Keratinocyte (primary cell): ENCODE data around the gene CNN2. TPM values are rescaled to one million over a fixed set of nuclear protein-coding genes. Genes with fewer than 3 reads are reported as not detected.

Source experiments
- DNase-seq: peaks from one replicate; pipeline ENCODE4 v3.0.0-alpha.2; 2011; ENCODE audit warnings: low read depth, missing footprints, low spot score
- FAIRE-seq: peaks from 2 replicates; lab custom pipeline; 2011; peaks lifted over from hg19 to GRCh38; lab: Jason Lieb, UNC
- H2AFZ ChIP-seq: 2 replicates; pipeline ENCODE4 v1.6.0; 2012; ENCODE audit warnings: low read length, control low read depth, inconsistent platforms; ENCODE audit not compliant: control insufficient read depth
- H3K27ac ChIP-seq: 2 replicates; pipeline ENCODE4 v1.5.1; 2011; ENCODE audit warnings: low read length; ENCODE audit not compliant: control insufficient read depth, insufficient read depth
- H3K27me3 ChIP-seq: 3 replicates; pipeline ENCODE4 v1.6.0; 2011; ENCODE audit warnings: low read length; ENCODE audit not compliant: control insufficient read depth, insufficient read depth; ENCODE audit errors: extremely low read depth
- H3K36me3 ChIP-seq, 2 experiments: 2 replicates in 1 of 2; 3 replicates in 1 of 2; pipeline ENCODE4 v1.5.1; 2011; ENCODE audit warnings: low read length in 2 of 2, mild to moderate bottlenecking in 1 of 2; ENCODE audit not compliant: control insufficient read depth in 2 of 2, insufficient read depth in 2 of 2; ENCODE audit errors: extremely low read depth in 1 of 2
- H3K4me1 ChIP-seq: 3 replicates; pipeline ENCODE4 v1.5.1; 2011; ENCODE audit warnings: low read length; ENCODE audit not compliant: control insufficient read depth, insufficient read depth; ENCODE audit errors: extremely low read depth
- H3K4me2 ChIP-seq: 3 replicates; pipeline ENCODE4 v1.6.0; 2011; ENCODE audit warnings: low read depth, low read length; ENCODE audit not compliant: control insufficient read depth, insufficient read depth; ENCODE audit errors: extremely low read depth
- H3K4me3 ChIP-seq, 3 experiments: fragments of 200-600 bp in 1 of 3; sonication (generic) in 1 of 3; 2 replicates in 2 of 3; 3 replicates in 1 of 3; pipeline ENCODE4 v1.5.1; 2011 to 2016; ENCODE audit warnings: low read length in 3 of 3, mild to moderate bottlenecking in 3 of 3, control low read depth in 2 of 3, inconsistent platforms in 1 of 3, low read depth in 1 of 3, mixed read lengths in 1 of 3, mixed run types in 1 of 3, moderate library complexity in 1 of 3; ENCODE audit not compliant: control insufficient read depth in 2 of 3, insufficient read depth in 2 of 3; ENCODE audit errors: extremely low read depth in 1 of 3
- H3K79me2 ChIP-seq: 2 replicates; pipeline ENCODE4 v1.6.0; 2012; ENCODE audit warnings: low read length; ENCODE audit not compliant: control insufficient read depth, insufficient read depth
- H3K9ac ChIP-seq: 3 replicates; pipeline ENCODE4 v1.6.0; 2011; ENCODE audit warnings: low read length; ENCODE audit not compliant: control insufficient read depth, insufficient read depth; ENCODE audit errors: extremely low read depth
- H3K9me1 ChIP-seq: 3 replicates; pipeline ENCODE4 v1.6.0; 2011; ENCODE audit warnings: low read length; ENCODE audit not compliant: control insufficient read depth, insufficient read depth; ENCODE audit errors: extremely low read depth
- H3K9me3 ChIP-seq: 2 replicates; pipeline ENCODE4 v1.5.1; 2012; ENCODE audit warnings: low read depth, low read length; ENCODE audit not compliant: control insufficient read depth
- H4K20me1 ChIP-seq: 3 replicates; pipeline ENCODE4 v1.6.0; 2011; ENCODE audit warnings: low read length; ENCODE audit not compliant: control insufficient read depth, insufficient read depth; ENCODE audit errors: extremely low read depth
- CTCF ChIP-seq, 3 experiments: IDR thresholded peaks in 1 of 3; conservative IDR thresholded peaks in 1 of 3; optimal IDR thresholded peaks in 1 of 3; 2 replicates in 2 of 3; 3 replicates in 1 of 3; pipeline versions ENCODE3 to v1.5.1; 2011; ENCODE audit warnings: low read length in 3 of 3, mild to moderate bottlenecking in 3 of 3, moderate library complexity in 2 of 3, control low read depth in 1 of 3, inconsistent platforms in 1 of 3; ENCODE audit not compliant: insufficient read depth in 2 of 3; ENCODE audit errors: extremely low read depth in 1 of 3
- EZH2 ChIP-seq: IDR thresholded peaks from one replicate; pipeline ENCODE4 v1.6.1; 2012; ENCODE audit warnings: inconsistent platforms, mild to moderate bottlenecking, low read length, moderate library complexity
- dilution Hi-C: fragments of 300-500 bp; cut with MboI; formaldehyde crosslinking; loops from one replicate; pipeline ENCODE4 v1.7.0; 2020; ENCODE audit warnings: low sequenced_read_pairs; ENCODE audit not compliant: extremely low pct_ligation_motif_present
- polyA plus RNA-seq, 5 experiments: library from polyadenylated mRNA; depleted of rRNA in 3 of 5; stranded (reverse) in 3 of 5; stranded (forward) in 1 of 5; unstranded in 1 of 5; fragments of >200 nt; gene quantifications; 1 replicate in 1 of 5; 2 replicates in 3 of 5; 3 replicates in 1 of 5; pipeline versions ENCODE4 v1.2.1 to v1.2.3, GENCODE V29; 2011 to 2012; ENCODE audit warnings: missing spikeins in 2 of 5, low read depth in 1 of 5, low replicate concordance in 1 of 5

The CNN2 gene
- polyA plus RNA-seq, 1 donor (not counting 4 experiments of a cell fraction or from before 2014, with no cell fraction given) = 136 TPM

- dilution Hi-C loops = no loop called here
Observed at GRCh38 chr19:1058112-1058511, 31.7 kb downstream of the CNN2 start.

DNA sequence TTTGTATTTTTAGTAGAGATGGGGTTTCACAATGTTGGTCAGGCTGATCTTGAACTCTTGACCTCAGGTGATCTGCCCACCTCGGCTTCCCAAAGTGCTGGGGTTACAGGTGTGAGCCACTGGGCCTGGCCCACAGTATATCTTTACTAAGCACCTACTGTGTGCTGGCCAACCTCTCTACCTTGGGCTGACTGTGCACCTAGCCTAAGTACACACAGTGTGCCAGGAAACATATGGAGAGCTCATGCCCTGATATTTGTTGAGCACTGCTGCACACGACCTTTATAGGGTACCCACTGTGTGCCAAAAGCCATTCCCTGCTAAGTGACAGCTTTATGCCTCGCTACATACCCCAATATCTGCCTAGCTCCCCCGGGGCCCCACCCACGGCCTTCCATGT lies 34.3 kb downstream of the CNN2 start:
- H3K9me3 ChIP-seq = peaks cover 28% of the 10 kb centered on the region
- no peaks in the 10 kb centered on the region for H4K20me1 ChIP-seq
- H2AFZ ChIP-seq = no peak overlapping the region
- no peaks in the 10 kb centered on the region for H3K79me2 ChIP-seq
- H3K4me3 ChIP-seq = no peak overlapping the region
- H3K4me1 ChIP-seq = peaks cover 7% of the 10 kb centered on the region
- H3K27me3 ChIP-seq = no peaks in the 10 kb centered on the region
- TF ChIP-seq CTCF (optimal IDR thresholded peaks at IDR 0.05 in 1 of 3, IDR thresholded peaks at IDR 0.05 in 1 of 3, conservative IDR thresholded peaks at IDR 0.05 in 1 of 3; ENCODE audit: extremely low read depth in 1 of 3, insufficient read depth in 2 of 3, low read length in 3 of 3) (no peak), EZH2 (no peak)
- H3K9me1 ChIP-seq = no peaks in the 10 kb centered on the region
- no peak for FAIRE-seq
- no peak for DNase-seq
- dilution Hi-C loops = no loop called here
- H3K4me2 ChIP-seq = no peak overlapping the region
- H3K36me3 ChIP-seq = peaks cover 13 to 26% of the 10 kb centered on the region in 2 experiments
- no peak overlapping the region for H3K9ac ChIP-seq
- H3K27ac ChIP-seq = no peak overlapping the region

More at GRCh38 chr19:1058112-1058511, 31.7 kb downstream of the CNN2 start:
- no peaks in the 10 kb centered on the region for H3K9me1 ChIP-seq
- H3K79me2 ChIP-seq = no peaks in the 10 kb centered on the region
- no peak overlapping the region for H3K27ac ChIP-seq
- H3K36me3 ChIP-seq = peaks cover 13 to 35% of the 10 kb centered on the region in 2 experiments
- no peaks in the 10 kb centered on the region for H4K20me1 ChIP-seq
- FAIRE-seq (no peak), DNase-seq (no peak)
- peaks cover 28% of the 10 kb centered on the region for H3K9me3 ChIP-seq
- H3K4me3 ChIP-seq = no peak overlapping the region
- no peak overlapping the region for H3K4me2 ChIP-seq
- no peak overlapping the region for H3K9ac ChIP-seq
- H2AFZ ChIP-seq = no peak overlapping the region
- no peaks in the 10 kb centered on the region for H3K27me3 ChIP-seq
- no peak for TF ChIP-seq CTCF (optimal IDR thresholded peaks at IDR 0.05 in 1 of 3, IDR thresholded peaks at IDR 0.05 in 1 of 3, conservative IDR thresholded peaks at IDR 0.05 in 1 of 3; ENCODE audit: extremely low read depth in 1 of 3, insufficient read depth in 2 of 3, low read length in 3 of 3)
- H3K4me1 ChIP-seq = no peaks in the 10 kb centered on the region
